ENCODE measurements around the gene MAP3K13.
A peak's percentile ranks its signal among the peaks of the same experiment; 100 is the strongest.
"Not testable (repeated sequence)": the region's sequence is repeated elsewhere in the genome, so short reads cannot be mapped to it uniquely, and the experiment has no call there.

MAP3K13 gene

DNA sequence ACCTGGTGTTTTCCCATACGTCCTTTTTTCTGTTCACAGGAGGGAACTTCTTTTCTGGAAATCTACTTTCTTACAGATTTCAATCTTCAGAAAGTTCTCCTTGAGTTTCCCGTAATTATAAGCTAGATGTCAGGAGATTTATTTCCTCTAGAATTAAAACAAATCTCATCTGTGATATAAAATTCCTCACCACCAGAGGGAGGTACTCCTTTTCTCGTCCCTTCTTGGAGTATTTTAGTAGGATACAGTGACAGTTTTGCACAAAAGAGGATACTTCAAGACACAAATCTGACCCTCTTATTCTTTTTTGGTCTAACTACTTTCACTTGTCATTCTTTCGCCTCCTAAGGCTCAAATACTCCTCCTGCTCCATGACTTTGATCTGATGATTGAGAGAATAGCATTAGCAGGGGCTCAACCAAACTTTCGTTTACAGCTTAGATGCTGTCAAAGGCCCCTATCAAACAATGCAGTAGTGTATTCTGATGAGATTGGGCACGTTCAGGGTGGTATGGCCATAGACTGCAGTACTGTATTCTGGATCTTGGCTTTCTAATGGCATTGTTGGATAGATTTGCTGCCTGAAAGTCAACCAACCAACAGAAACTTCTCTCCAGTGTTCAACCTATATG, 97.9 kb downstream of the MAP3K13 start:
- peak; percentile 17 for DNase-seq

DNA sequence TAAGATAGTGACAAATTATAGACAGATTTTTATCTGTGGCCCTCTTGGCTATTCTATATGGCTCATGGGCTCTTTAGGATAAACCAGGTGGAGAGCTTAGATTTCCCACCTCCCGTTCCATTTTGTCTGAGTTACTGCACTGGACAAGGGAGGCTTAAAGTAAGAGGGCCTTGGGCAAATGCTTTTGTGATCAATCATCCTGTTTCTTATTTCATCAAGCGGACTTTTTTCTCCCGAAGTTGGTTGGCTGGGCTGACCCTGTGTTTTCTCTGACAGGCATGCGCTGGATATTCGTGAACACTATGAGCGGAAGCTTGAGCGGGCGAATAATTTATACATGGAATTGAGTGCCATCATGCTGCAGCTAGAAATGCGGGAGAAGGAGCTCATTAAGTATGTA, 102.5 kb downstream of the MAP3K13 start:
- no peak for DNase-seq

- not testable (repeated sequence) for DNase-seq
These were observed 103.2 kb downstream of the MAP3K13 start for GRCh38 chr3:185466123-185466522.

- DNase-seq = no peak
These were observed 106.6 kb downstream of the MAP3K13 start for GRCh38 chr3:185469542-185469941.

DNA sequence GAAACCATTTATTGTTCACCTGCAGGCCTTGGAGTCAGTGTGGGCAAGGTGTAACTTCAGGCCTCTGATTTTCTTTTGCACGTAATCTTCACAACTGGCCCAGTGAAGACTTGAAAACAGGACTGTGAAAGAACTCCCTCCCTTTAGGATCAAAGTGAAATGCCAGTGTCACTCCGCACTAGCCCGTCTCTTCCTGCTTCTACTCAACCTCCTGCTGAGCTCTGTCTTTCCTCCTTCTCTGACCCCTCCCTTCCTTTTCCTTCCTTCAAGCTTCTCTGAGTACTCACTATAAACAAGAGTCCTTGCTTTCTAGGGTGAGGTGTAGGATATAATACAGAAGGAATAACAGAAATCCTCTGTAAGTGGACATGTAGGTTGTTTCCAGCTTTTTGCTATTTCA, 107.4 kb downstream of the MAP3K13 start:
- no peak for DNase-seq

GRCh38 chr3:185473290-185473815, 110.4 kb downstream of the MAP3K13 start:
- DNase-seq = no peak

DNA sequence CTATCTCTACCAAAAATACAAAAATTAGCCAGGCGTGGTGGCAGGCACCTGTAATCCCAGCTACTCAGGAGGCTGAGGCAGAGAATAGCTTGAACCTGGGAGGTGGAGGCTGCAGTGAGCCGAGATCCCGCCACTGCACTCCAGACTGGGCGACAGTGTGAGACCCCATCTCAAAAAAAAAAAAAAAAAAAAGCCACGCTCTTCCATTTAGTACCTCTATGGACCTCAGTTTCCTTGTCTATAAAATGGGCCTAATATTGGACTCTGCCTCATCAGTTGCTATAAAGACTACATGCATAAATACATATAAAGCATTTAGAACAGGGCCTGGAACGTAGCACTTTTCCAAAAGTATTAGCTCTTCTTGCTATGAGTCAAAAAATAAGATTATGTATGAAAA, 112.0 kb downstream of the MAP3K13 start:
- not testable (repeated sequence) for DNase-seq

DNA sequence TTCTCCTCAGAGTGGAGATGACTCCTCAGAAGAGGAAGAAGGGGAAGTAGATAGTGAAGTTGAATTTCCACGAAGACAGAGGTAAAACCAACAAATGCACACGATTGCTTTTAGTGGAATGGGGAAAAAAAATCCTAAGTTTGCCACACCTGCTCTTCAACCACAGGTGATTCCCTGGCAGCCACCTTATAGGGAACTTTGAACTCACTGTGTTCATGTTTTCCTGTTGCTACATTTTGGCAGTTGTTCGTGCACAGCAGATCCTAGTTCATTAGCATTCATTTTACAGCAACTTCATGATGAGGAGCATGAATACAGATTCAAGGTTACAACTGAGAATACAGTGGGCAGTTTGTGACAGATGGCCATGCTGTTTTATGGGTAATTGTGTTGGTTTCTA, 114.4 kb downstream of the MAP3K13 start:
- no peak for DNase-seq

DNA sequence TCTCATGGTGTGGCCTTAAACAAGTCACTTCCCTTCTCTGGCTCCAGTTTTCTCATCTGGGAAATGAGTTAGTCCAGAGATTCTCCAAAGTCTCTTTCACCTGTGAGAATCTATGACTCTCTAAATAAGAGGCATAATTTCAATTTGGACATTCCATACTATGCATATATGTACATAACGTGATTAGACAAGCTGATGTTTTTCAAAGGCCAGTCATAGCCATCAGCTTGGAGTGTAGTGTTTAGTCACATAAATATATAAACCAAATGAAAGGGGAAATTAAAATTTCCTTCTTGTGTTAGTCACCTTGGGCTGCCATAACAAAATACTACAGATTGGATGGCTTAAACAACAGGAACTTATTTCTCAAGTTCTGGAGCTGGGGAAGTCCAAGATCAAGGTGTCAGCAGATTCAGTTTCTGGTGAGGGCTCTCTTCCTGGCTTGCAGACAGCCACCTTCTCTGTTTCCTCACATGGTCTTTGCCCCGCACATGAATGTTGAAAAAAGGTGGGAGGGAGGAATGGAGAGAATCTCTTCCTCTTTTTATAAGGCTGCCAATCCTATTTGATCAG, 116.5 kb downstream of the MAP3K13 start:
- DNase-seq = peak; percentile 49

- DNase-seq = no peak
These were observed 121.4 kb downstream of the MAP3K13 start for GRCh38 chr3:185484296-185484695.

- DNase-seq = no peak
These were observed 123.5 kb downstream of the MAP3K13 start for GRCh38 chr3:185486394-185486793.

DNA sequence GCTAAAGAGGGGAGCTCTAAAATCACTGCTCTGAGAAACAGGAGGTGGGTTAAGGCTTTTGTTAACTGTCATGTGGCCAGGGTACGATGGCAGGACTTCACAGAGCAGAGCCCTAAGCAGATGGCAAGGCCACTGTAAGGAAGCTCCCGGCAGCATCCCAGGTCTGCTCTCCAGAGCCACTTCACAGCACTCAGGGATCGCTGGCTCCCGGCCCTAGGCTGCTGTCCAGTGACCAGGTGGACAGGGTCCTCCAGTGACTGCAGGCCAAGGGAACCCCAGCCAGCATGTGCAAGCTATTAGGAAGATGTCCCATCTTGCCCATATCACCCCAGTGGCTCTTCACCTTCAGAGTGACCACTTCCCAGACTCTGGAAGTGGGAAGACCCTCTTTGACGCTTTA, 125.5 kb downstream of the MAP3K13 start:
- no peak for DNase-seq

GRCh38 chr3:185489462-185489861, 126.5 kb downstream of the MAP3K13 start:
- no peak for DNase-seq

GRCh38 chr3:185490241-185490640, 127.3 kb downstream of the MAP3K13 start:
- DNase-seq = no peak

- peak; percentile 96 for DNase-seq
These were observed 135.8 kb downstream of the MAP3K13 start, which contains the start of gene TMEM41A for GRCh38 chr3:185498503-185499396. Gene TMEM41A (minus strand): TSS chr3:185499035. CDS start chr3:185498961, 74 bp downstream.

GRCh38 chr3:185502987-185503386, 140.1 kb downstream of the MAP3K13 start:
- DNase-seq = no peak

GRCh38 chr3:185503521-185503920, 140.6 kb downstream of the MAP3K13 start:
- DNase-seq = no peak

DNA sequence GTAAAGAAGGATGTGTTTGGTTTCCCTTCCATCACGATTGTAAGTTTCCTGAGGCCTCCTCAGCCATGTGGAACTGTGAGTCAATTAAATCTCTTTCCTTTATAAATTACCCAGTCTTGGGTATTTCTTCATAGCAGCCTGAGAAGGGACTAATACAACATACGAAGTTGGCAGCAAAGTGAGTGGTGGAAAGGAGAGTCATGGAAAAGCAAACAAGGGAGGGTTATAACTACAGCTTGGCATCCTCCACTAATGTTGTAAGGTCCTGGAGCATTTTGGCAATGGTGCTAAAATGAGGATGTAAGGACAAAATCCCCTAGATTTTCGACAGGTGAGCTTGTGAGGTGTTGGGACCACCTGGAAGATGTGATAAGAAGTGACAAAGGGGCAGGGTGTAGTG, 141.7 kb downstream of the MAP3K13 start:
- no peak for DNase-seq

GRCh38 chr3:185507883-185508282, 144.9 kb downstream of the MAP3K13 start:
- DNase-seq = no peak

DNA sequence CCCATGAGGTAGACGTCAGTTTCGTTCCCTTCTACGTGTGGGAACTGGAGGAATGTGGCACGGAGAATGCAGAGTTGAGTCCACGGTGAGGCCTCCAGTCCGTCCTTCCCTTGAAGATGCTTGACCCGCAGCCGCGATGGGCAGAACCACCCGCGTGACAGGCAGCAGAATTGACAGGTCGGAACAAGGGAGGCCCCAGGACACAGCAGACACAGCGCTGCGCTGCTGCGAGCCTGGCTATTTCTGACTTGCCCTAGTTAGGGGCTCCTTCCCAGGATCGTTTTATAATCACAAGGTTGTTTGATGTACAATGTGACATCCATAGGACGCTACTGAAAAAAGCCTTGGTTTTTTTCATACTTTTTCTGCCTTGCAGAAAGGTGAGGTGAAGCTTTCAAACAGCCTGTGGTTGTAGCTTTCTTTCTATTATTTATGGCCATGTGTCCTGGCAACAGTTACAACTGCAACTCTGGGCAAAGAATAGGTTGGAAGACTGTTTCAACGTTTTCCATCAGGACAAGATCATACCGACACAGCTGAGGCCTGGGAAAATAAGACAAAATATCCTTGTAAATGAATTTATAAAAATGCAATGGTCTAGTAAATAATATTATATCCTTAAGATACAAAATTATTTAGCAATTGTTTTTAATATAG, 145.5 kb downstream of the MAP3K13 start:
- DNase-seq = no peak

DNA sequence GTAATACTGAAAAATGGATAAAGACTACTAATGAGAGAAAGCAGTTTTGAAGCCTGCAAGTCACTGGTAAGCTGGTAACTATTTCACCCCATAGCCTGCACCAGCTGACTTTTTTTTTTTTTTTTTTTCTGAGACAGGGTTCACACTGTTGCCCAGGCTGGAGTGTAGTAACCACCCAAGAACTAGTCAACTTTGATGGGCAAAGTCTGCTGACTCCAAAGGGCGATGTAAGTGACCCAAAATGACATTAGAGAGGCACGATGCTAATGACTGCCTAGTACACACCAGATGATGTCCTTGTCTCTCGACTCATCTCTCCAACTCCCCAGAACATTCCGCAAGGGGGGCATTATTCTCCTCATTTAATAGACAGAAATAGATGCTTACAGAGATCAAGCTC, 148.8 kb downstream of the MAP3K13 start:
- no peak for DNase-seq

DNA sequence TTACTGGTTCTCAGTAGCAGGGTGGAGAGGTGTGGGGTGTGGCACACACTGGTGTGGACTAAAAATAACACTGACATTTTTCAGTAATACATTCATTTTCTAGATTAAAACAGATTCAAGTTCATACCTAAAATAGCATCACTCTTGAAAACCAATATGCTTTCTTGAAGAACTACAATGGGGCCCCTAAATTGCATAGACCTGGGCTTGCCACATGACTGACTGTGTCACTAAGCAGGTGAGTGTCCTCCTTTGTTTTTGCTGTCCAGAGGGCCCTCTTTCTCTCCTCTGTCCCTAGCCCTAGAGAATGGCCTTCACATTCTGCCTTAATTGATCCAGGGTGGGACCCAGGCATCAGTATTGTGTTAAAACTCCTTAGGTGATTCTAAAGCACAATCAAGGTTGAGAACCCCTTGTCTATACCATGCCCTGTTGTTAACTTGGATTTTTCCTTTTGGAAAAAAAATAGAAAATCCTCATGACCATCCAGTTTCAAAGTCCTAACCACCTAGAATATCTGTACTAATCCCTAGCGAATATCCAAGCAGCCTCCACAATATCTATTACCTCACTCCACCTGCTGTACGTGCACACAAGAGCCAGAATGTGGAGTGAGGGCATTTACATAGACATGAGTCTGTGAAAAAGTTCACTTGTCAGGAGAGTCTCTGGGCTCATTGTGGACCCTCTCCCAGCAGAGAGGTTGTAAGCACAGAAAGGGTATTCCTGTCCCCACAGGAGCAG, 154.6 kb downstream of the MAP3K13 start:
- DNase-seq = no peak
